ENCODE measurements around the gene CSPG4.
A peak's percentile ranks its signal among the peaks of the same experiment; 100 is the strongest.
"Not testable (repeated sequence)": the region's sequence is repeated elsewhere in the genome, so short reads cannot be mapped to it uniquely, and the experiment has no call there.

Gene CSPG4

GRCh38 chr15:75751891-75752290 is 39.2 kb upstream of the CSPG4 start:
- no peak overlapping the region for H3K27ac ChIP-seq (ENCODE audit: insufficient read depth, low read depth, low read length, poor library complexity, severe bottlenecking)
- no peak overlapping the region for H3K4me3 ChIP-seq (ENCODE audit: insufficient read depth, low read depth, low read length)
- peaks cover 7% of the 10 kb centered on the region for H3K4me1 ChIP-seq (ENCODE audit: control insufficient read depth, insufficient read depth, low read length)

GRCh38 chr15:75751116-75751875 is 38.6 kb upstream of the CSPG4 start:
- H3K27ac ChIP-seq (ENCODE audit: insufficient read depth, low read depth, low read length, poor library complexity, severe bottlenecking): no peak overlapping the region
- WGBS, 2 experiments: 44 to 46% methylated on average over 2 of the region's 2 CpGs
- no peaks in the 10 kb centered on the region for H3K27me3 ChIP-seq (ENCODE audit: control insufficient read depth, insufficient read depth, low read length, poor library complexity, severe bottlenecking)
- H3K4me1 ChIP-seq (ENCODE audit: control insufficient read depth, insufficient read depth, low read length): peaks cover 7% of the 10 kb centered on the region
- no peaks in the 10 kb centered on the region for H3K9me3 ChIP-seq (ENCODE audit: control insufficient read depth, low read length)
- H3K4me3 ChIP-seq (ENCODE audit: insufficient read depth, low read depth, low read length): no peak overlapping the region
- H3K36me3 ChIP-seq (ENCODE audit: control insufficient read depth, insufficient read depth, low read length): no peaks in the 10 kb centered on the region

More at GRCh38 chr15:75751891-75752290, 39.2 kb upstream of the CSPG4 start:
- Histone ChIP-seq H3K27me3 (ENCODE audit: control insufficient read depth, insufficient read depth, low read length, poor library complexity, severe bottlenecking) (no peaks in the 10 kb centered on the region), H3K36me3 (ENCODE audit: control insufficient read depth, insufficient read depth, low read length) (no peaks in the 10 kb centered on the region), H3K9me3 (ENCODE audit: control insufficient read depth, low read length) (no peaks in the 10 kb centered on the region)
- WGBS, 2 experiments: 94 to 95% methylated on average over 4 of the region's 4 CpGs

- H3K4me3 ChIP-seq (ENCODE audit: insufficient read depth, low read depth, low read length): no peak overlapping the region
- 90 to 94% methylated on average over 10 of the region's 10 CpGs for WGBS, 2 experiments
- no peaks in the 10 kb centered on the region for H3K9me3 ChIP-seq (ENCODE audit: control insufficient read depth, low read length)
- H3K36me3 ChIP-seq (ENCODE audit: control insufficient read depth, insufficient read depth, low read length): no peaks in the 10 kb centered on the region
- no peaks in the 10 kb centered on the region for H3K27me3 ChIP-seq (ENCODE audit: control insufficient read depth, insufficient read depth, low read length, poor library complexity, severe bottlenecking)
- peaks cover 7% of the 10 kb centered on the region for H3K4me1 ChIP-seq (ENCODE audit: control insufficient read depth, insufficient read depth, low read length)
- no peak overlapping the region for H3K27ac ChIP-seq (ENCODE audit: insufficient read depth, low read depth, low read length, poor library complexity, severe bottlenecking)
Measured at GRCh38 chr15:75750261-75751050, 37.8 kb upstream of the CSPG4 start.

- WGBS, 2 experiments: 72 to 87% methylated on average over 4 of the region's 4 CpGs
- Histone ChIP-seq H3K27ac (ENCODE audit: insufficient read depth, low read depth, low read length, poor library complexity, severe bottlenecking) (no peak overlapping the region), H3K9me3 (ENCODE audit: control insufficient read depth, low read length) (no peaks in the 10 kb centered on the region), H3K27me3 (ENCODE audit: control insufficient read depth, insufficient read depth, low read length, poor library complexity, severe bottlenecking) (no peaks in the 10 kb centered on the region), H3K4me1 (ENCODE audit: control insufficient read depth, insufficient read depth, low read length) (peaks cover 7% of the 10 kb centered on the region), H3K4me3 (ENCODE audit: insufficient read depth, low read depth, low read length) (no peak overlapping the region), H3K36me3 (ENCODE audit: control insufficient read depth, insufficient read depth, low read length) (no peaks in the 10 kb centered on the region)
Measured at GRCh38 chr15:75749820-75750219, 37.2 kb upstream of the CSPG4 start.

- 88 to 89% methylated on average over 3 of the region's 10 CpGs for WGBS, 2 experiments
- not testable (repeated sequence) for H3K9me3 ChIP-seq (ENCODE audit: control insufficient read depth, low read length); H3K4me1 ChIP-seq (ENCODE audit: control insufficient read depth, insufficient read depth, low read length); H3K4me3 ChIP-seq (ENCODE audit: insufficient read depth, low read depth, low read length); H3K36me3 ChIP-seq (ENCODE audit: control insufficient read depth, insufficient read depth, low read length); H3K27ac ChIP-seq (ENCODE audit: insufficient read depth, low read depth, low read length, poor library complexity, severe bottlenecking); H3K27me3 ChIP-seq (ENCODE audit: control insufficient read depth, insufficient read depth, low read length, poor library complexity, severe bottlenecking)
Measured at GRCh38 chr15:75748882-75749281, 36.2 kb upstream of the CSPG4 start.

GRCh38 chr15:75747121-75747520 is 34.5 kb upstream of the CSPG4 start:
- not testable (repeated sequence) for H3K9me3 ChIP-seq (ENCODE audit: control insufficient read depth, low read length); H3K27me3 ChIP-seq (ENCODE audit: control insufficient read depth, insufficient read depth, low read length, poor library complexity, severe bottlenecking)
- 94 to 98% methylated on average over 3 to 4 of the region's 5 CpGs for WGBS, 2 experiments

GRCh38 chr15:75745305-75745704 is 32.7 kb upstream of the CSPG4 start:
- Histone ChIP-seq H3K4me3 (ENCODE audit: insufficient read depth, low read depth, low read length) (no peak overlapping the region), H3K27me3 (ENCODE audit: control insufficient read depth, insufficient read depth, low read length, poor library complexity, severe bottlenecking) (no peaks in the 10 kb centered on the region), H3K4me1 (ENCODE audit: control insufficient read depth, insufficient read depth, low read length) (no peaks in the 10 kb centered on the region), H3K36me3 (ENCODE audit: control insufficient read depth, insufficient read depth, low read length) (no peaks in the 10 kb centered on the region), H3K9me3 (ENCODE audit: control insufficient read depth, low read length) (no peaks in the 10 kb centered on the region), H3K27ac (ENCODE audit: insufficient read depth, low read depth, low read length, poor library complexity, severe bottlenecking) (no peak overlapping the region)
- 80 to 86% methylated on average over 1 of the region's 1 CpG for WGBS, 2 experiments

More at GRCh38 chr15:75747121-75747520, 34.5 kb upstream of the CSPG4 start:
- H3K27ac ChIP-seq (ENCODE audit: insufficient read depth, low read depth, low read length, poor library complexity, severe bottlenecking); H3K4me1 ChIP-seq (ENCODE audit: control insufficient read depth, insufficient read depth, low read length); H3K36me3 ChIP-seq (ENCODE audit: control insufficient read depth, insufficient read depth, low read length); H3K4me3 ChIP-seq (ENCODE audit: insufficient read depth, low read depth, low read length): not testable (repeated sequence)

GRCh38 chr15:75742346-75742745 is 29.7 kb upstream of the CSPG4 start:
- H3K27ac ChIP-seq (ENCODE audit: insufficient read depth, low read depth, low read length, poor library complexity, severe bottlenecking); H3K4me1 ChIP-seq (ENCODE audit: control insufficient read depth, insufficient read depth, low read length); H3K9me3 ChIP-seq (ENCODE audit: control insufficient read depth, low read length); H3K36me3 ChIP-seq (ENCODE audit: control insufficient read depth, insufficient read depth, low read length); H3K4me3 ChIP-seq (ENCODE audit: insufficient read depth, low read depth, low read length): not testable (repeated sequence)
- WGBS, 2 experiments: 96 to 98% methylated on average over 4 of the region's 4 CpGs
- peaks cover 17% of the 10 kb centered on the region for H3K27me3 ChIP-seq (ENCODE audit: control insufficient read depth, insufficient read depth, low read length, poor library complexity, severe bottlenecking)

- Histone ChIP-seq H3K9me3 (ENCODE audit: control insufficient read depth, low read length) (no peaks in the 10 kb centered on the region), H3K4me1 (ENCODE audit: control insufficient read depth, insufficient read depth, low read length) (no peaks in the 10 kb centered on the region), H3K27ac (ENCODE audit: insufficient read depth, low read depth, low read length, poor library complexity, severe bottlenecking) (no peak overlapping the region), H3K27me3 (ENCODE audit: control insufficient read depth, insufficient read depth, low read length, poor library complexity, severe bottlenecking) (peaks cover 17% of the 10 kb centered on the region), H3K36me3 (ENCODE audit: control insufficient read depth, insufficient read depth, low read length) (no peaks in the 10 kb centered on the region), H3K4me3 (ENCODE audit: insufficient read depth, low read depth, low read length) (no peak overlapping the region)
- WGBS, 2 experiments: 93 to 96% methylated on average over 5 of the region's 5 CpGs
Measured at GRCh38 chr15:75739791-75740190, 27.1 kb upstream of the CSPG4 start.

- Histone ChIP-seq H3K27ac (ENCODE audit: insufficient read depth, low read depth, low read length, poor library complexity, severe bottlenecking) (no peak overlapping the region), H3K36me3 (ENCODE audit: control insufficient read depth, insufficient read depth, low read length) (no peaks in the 10 kb centered on the region), H3K27me3 (ENCODE audit: control insufficient read depth, insufficient read depth, low read length, poor library complexity, severe bottlenecking) (peaks cover 17% of the 10 kb centered on the region), H3K9me3 (ENCODE audit: control insufficient read depth, low read length) (no peaks in the 10 kb centered on the region), H3K4me3 (ENCODE audit: insufficient read depth, low read depth, low read length) (peak overlapping the region; percentile 75), H3K4me1 (ENCODE audit: control insufficient read depth, insufficient read depth, low read length) (no peaks in the 10 kb centered on the region)
- 20 to 22% methylated on average over 54 of the region's 54 CpGs for WGBS, 2 experiments
Measured at GRCh38 chr15:75738647-75739325, 26.1 kb upstream of the CSPG4 start.
